GM19438 (cell line): ENCODE data around the gene STN1.

Source experiments
- ATAC-seq: cut with Tn5 transposase; IDR thresholded peaks from one replicate; pipeline ENCODE4 v1.9.1; 2021; ENCODE audit warnings: low read depth; ENCODE audit not compliant: unreplicated experiment

Gene STN1

DNA sequence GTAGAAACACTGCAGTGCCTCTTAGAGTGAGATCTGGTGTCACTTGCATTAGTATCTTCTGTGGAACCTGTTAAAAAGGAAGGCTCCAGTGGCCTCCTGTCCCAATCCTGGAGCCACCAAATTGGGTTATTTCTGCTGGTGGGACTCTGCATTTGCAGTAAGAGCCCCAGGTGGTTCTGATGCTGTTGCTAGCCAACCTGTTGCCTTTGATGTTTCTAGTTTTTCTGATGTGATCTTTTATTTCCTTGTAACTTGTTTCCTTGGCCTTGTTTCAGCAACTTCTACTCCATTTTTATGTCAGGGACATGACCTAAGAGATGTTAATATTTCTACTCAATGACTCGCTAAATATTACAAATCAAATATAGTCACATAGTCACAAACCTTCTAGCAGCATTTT, 12.5 kb upstream of the STN1 start:
- no peak for ATAC-seq

DNA sequence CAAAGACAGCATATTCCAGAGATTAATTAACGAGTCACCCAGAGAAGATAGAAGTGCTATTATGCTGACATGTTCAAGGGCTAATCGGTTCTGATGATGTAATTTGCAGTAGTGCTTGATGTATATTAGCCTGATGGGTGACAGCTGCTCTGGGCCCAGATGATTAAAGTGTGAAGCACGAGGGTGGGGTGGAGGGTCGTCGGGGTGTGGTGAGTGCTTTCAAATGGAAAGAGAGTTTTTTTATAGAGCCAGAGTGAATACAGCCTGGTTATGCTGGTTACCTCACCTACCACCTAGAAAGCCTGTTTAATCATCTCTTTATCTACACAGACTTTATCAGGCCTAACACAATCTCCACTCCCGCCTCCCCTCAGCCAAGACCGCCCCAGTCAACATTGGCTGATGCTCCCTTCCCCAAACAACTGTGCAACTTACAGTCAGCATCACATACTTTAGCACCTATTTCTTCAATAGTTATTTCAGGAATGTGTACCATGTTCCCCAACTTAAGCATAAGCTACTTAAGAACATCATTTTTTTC, 11.5 kb upstream of the STN1 start:
- no peak for ATAC-seq

DNA sequence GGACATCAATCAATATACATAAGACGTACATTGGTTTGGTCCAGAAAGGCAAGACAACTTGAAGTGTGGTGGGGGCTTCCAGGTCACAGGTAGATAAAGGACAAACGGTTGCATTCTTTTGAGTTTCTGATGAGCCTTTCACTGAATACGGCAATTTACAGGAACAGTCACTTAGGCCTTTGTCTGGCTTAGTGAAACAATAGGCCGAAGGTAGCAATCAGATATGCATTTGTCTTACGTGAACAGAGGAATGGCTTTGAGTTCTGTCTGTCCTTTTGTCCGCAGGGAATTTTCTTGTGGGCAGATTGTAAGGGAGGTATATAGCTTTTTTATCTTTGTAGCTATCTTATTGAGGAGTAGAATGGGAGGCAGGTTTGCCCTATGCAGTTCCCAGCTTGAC, 10.8 kb upstream of the STN1 start:
- no peak for ATAC-seq

DNA sequence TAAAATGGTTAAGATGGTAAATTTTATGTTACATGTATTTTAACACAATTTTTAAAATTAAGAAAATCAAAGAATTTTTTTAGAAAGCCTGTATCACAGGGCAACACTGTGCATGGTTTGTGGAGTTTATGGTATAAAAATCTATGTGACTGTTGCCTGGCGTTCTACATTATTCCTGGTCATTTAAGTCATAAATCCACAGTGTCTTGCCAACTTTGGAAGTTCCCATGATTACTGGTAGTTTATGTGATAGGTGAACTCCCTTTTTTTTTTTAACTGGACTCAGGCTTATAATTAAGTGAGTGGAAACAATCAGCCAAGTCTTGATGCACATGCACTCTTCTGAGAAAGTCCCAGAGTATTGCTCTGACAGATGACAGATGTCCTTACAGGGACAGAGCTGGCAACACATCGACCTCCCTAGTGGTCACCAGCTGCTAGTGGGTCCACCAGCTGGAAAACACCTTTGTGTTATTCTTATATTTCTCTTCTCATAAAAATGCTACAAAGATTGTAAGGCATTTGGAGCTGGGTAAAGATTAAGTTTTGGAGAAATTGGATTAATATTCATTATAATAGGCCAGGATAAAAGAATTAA, 8.8 kb upstream of the STN1 start:
- ATAC-seq = no peak

DNA sequence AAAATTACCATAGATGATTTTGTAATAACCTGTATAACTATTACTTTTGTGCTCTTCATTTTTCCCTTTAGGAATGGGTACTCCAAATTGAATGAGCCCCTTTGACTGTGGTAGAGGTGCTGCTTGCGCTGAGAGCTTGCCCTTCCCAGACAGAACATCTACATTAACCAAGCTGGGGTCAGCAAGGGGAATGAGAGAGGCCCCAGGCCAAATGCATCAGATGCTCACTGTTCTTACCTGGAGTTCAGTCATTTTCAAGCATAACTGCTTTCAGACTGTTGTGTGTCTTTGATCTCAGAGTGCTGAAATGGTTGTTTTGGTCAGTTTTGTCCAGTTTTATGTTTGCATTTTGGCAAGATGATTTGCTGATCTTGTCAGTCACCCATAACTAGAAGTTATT, 7.6 kb upstream of the STN1 start:
- ATAC-seq = no peak

DNA sequence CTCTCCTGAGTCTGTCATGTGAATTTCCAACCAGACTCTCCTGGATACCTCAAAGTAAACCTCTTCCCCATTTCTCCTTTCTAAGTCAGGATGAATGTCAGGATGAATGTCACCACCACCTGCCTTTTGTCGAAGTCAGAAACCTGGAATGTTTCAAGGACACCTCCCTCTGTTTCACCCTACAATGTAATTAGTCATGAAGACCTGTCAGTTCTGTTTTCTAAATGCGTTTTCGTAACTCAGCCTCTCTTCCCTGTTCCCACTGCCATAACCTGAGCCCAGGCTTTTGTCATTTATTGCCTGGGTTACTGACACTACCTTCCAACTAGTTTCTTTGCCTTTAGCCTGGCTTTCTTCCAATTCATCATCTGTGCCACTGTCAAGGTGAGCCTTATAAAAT, 5.5 kb upstream of the STN1 start:
- ATAC-seq = no peak

DNA sequence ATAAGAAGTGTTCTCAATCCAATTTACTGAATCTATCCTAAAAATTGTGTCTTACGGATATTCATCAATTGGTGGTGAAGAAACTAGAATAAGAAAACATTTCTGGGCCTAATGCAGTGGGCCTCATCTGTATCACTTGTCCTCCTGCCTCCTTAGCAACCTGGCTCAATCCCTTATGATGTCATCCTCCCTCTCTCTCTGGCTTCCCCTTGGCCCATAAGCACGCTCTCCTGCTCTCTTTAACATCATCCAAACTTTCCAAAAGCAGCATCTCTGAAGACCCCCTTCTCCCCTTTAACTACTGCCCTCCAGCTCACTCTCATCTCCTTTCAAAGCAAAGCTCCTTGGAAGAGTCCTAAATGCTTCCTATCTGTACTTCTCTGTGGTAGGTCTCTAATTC, 4.7 kb upstream of the STN1 start:
- no peak for ATAC-seq

- no peak for ATAC-seq
Measured at GRCh38 chr10:103921750-103922195, 3.8 kb upstream of the STN1 start.

GRCh38 chr10:103921248-103921647, 3.3 kb upstream of the STN1 start:
- ATAC-seq = no peak

GRCh38 chr10:103919648-103920025, 1.7 kb upstream of the STN1 start:
- no peak for ATAC-seq

DNA sequence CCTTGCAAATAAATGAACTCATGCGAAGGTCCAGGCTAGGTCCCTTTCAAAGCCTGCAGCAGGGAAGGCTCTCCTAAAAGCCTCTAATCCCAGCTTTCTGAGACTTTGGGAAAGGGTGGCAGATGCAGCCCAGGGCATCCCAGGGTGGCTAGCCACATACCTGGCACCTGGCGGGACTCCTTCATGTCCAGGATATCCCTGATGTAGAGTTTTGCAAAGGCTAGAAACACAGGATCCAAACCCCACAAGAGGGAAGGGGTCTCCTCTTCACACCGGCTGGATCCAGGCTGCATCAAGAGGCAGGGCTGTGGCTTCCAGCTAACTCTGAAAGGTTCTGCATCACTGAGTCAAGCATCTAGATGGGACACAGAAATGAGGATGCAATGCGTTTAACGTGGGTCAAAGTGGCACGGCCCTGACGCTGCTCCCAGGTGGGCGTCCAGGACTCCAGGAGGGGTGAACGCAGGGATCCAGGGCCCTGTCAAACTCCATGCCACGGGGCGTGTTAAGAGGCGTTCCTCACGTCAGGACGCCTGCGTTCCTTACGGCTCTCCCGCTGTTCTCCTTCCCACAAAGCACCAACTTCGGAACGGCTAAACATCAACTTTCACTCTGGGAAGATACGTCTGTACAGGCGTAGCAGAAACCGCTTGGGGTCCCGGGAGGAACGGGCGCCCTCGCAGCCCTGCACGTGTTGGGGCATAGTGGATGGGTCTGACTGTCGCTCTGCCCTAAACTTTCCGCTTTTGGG, 507 bp downstream of the STN1 start:
- ATAC-seq = peak; percentile 10

- no peak for ATAC-seq
Measured at GRCh38 chr10:103916876-103917275, 1.1 kb downstream of the STN1 start.

- ATAC-seq = no peak
Measured at GRCh38 chr10:103916254-103916653, 1.7 kb downstream of the STN1 start.

DNA sequence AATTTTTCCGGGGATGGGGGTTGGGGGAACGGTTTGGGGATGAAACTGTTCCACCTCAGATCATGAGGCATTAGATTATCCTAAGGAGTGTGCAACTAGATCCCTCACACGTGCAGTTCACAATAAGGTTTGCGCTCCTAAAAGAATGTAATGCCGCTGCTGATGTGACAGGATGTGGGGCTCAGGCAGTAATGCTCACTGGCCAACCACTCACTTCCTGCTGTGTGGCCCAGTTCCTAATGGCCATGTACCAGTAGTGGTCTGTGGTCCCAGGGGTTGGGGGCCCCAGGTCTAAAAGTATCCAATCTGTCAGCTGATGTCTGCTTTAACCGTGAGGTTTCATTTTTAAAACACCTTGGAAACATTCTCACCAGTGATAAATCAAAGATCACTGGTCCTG, 2.2 kb downstream of the STN1 start:
- no peak for ATAC-seq

DNA sequence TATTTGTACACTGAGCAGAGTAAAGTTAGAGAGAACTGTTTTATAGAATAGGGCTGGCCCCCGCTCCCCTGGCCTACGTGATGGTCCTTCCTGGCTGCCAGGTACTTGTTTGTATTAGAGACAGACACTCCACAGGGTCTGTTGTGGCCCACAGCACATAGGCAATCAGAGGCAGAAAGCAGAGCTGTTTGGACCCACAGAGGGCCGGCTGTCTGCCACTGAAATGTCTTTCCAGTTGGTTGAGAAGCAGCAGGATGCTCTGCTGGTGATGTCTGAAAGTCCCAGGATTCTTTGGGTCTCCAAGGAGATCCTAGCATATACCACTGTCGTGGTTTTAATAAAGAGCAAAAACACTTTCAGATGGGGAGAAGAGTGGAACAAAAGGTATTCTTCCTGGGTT, 5.2 kb downstream of the STN1 start:
- ATAC-seq = no peak

GRCh38 chr10:103911021-103911459, 6.9 kb downstream of the STN1 start:
- peak; percentile 36 for ATAC-seq

- ATAC-seq = no peak
Measured at GRCh38 chr10:103910442-103911012, 7.5 kb downstream of the STN1 start.

GRCh38 chr10:103905441-103905840, 12.5 kb downstream of the STN1 start:
- no peak for ATAC-seq

- ATAC-seq = no peak
Measured at GRCh38 chr10:103901299-103901698, 16.7 kb downstream of the STN1 start.

- ATAC-seq = no peak
Measured at GRCh38 chr10:103899312-103899711, 18.7 kb downstream of the STN1 start.

- no peak for ATAC-seq
Measured at GRCh38 chr10:103897241-103897774, 20.7 kb downstream of the STN1 start.

DNA sequence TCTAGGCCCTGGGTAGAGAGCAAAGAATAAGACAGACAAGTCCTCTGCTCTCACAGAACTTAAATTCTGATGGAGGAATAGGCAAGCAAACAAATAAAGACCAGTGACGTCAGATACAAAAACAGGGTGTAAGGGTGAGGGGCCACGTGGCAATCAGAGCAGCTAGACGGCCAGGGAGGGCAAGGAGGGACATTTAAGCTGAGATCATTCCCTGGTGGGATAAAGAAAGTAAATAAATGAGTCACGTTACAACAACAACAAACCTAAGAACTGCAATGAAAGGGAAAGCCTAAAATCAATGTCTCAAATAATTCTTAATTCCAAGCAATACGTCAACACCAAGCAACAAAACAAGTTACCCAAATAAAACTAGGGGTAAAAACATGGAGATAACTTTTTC, 21.8 kb downstream of the STN1 start:
- no peak for ATAC-seq
